ENCODE results near the gene HMHB1. TPM values are rescaled to one million over a fixed set of nuclear protein-coding genes. Genes with fewer than 3 reads are reported as not detected.

The HMHB1 gene
- polyA plus RNA-seq, 1 donor from 2014 or later: not detected

GRCh38 chr5:143791848-143792731, 19.9 kb upstream of the HMHB1 start:
- Histone ChIP-seq H3K9me3 (ENCODE audit: low read length) (no peaks in the 10 kb centered on the region), H2AFZ (ENCODE audit: low read depth, low read length) (no peak overlapping the region), H3F3A (ENCODE audit: insufficient read depth, low read length, poor library complexity, severe bottlenecking) (no peaks in the 10 kb centered on the region), H3K4me3 (ENCODE audit: low read length) (no peak overlapping the region), H3K79me2 (replicated peaks; ENCODE audit: insufficient read depth, low read length) (no peaks in the 10 kb centered on the region), H3K27me3 (ENCODE audit: insufficient read depth, low read depth, low read length) (no peaks in the 10 kb centered on the region), H3K9me2 (ENCODE audit: insufficient read depth, low read length) (no peaks in the 10 kb centered on the region), H3K36me3 (ENCODE audit: insufficient read depth, low read length) (no peaks in the 10 kb centered on the region), H4K20me1 (ENCODE audit: insufficient read depth) (no peaks in the 10 kb centered on the region), H3K4me2 (ENCODE audit: low read length) (no peak overlapping the region), H3K9ac (ENCODE audit: low read length) (no peak overlapping the region), H3K27ac (ENCODE audit: low read length) (no peak overlapping the region)
- no peak for TF ChIP-seq EP300 (conservative IDR thresholded peaks at IDR 0.05; ENCODE audit: poor library complexity, severe bottlenecking)
- TF ChIP-seq POLR2AphosphoS5 (IDR thresholded peaks at IDR 0.05): no peak
- no peak for TF ChIP-seq MXI1 (conservative IDR thresholded peaks at IDR 0.05; ENCODE audit: poor library complexity, severe bottlenecking)
- TF ChIP-seq CTCF (IDR thresholded peaks at IDR 0.05; ENCODE audit: poor library complexity, severe bottlenecking): no peak
- TF ChIP-seq SMC3 (conservative IDR thresholded peaks at IDR 0.05; ENCODE audit: poor library complexity): no peak
- no peak for TF ChIP-seq RAD21 (conservative IDR thresholded peaks at IDR 0.05)
- TF ChIP-seq TAF1 (IDR thresholded peaks at IDR 0.05; ENCODE audit: low read depth): no peak
- no peak for TF ChIP-seq REST (IDR thresholded peaks at IDR 0.05; ENCODE audit: borderline replicate concordance)
- TF ChIP-seq EZH2 (IDR thresholded peaks at IDR 0.05; ENCODE audit: borderline replicate concordance, insufficient read depth, low read length, poor library complexity, severe bottlenecking): no peak

- no peaks in the 10 kb centered on the region for H4K20me1 ChIP-seq (ENCODE audit: insufficient read depth)
- no peaks in the 10 kb centered on the region for H3K9me2 ChIP-seq (ENCODE audit: insufficient read depth, low read length)
- H3K9ac ChIP-seq (ENCODE audit: low read length): no peak overlapping the region
- no peak overlapping the region for H3K4me3 ChIP-seq (ENCODE audit: low read length)
- no peaks in the 10 kb centered on the region for H3K36me3 ChIP-seq (ENCODE audit: insufficient read depth, low read length)
- no peaks in the 10 kb centered on the region for H3K27me3 ChIP-seq (ENCODE audit: insufficient read depth, low read depth, low read length)
- H3K79me2 ChIP-seq (replicated peaks; ENCODE audit: insufficient read depth, low read length): no peaks in the 10 kb centered on the region
- H3K9me3 ChIP-seq (ENCODE audit: low read length): no peaks in the 10 kb centered on the region
- no peak overlapping the region for H2AFZ ChIP-seq (ENCODE audit: low read depth, low read length)
- H3K27ac ChIP-seq (ENCODE audit: low read length): no peak overlapping the region
- H3F3A ChIP-seq (ENCODE audit: insufficient read depth, low read length, poor library complexity, severe bottlenecking): no peaks in the 10 kb centered on the region
- TF ChIP-seq RAD21 (conservative IDR thresholded peaks at IDR 0.05) (no peak), EP300 (conservative IDR thresholded peaks at IDR 0.05; ENCODE audit: poor library complexity, severe bottlenecking) (no peak), REST (IDR thresholded peaks at IDR 0.05; ENCODE audit: borderline replicate concordance) (no peak), CTCF (IDR thresholded peaks at IDR 0.05; ENCODE audit: poor library complexity, severe bottlenecking) (no peak), TAF1 (IDR thresholded peaks at IDR 0.05; ENCODE audit: low read depth) (no peak), MXI1 (conservative IDR thresholded peaks at IDR 0.05; ENCODE audit: poor library complexity, severe bottlenecking) (no peak), POLR2AphosphoS5 (IDR thresholded peaks at IDR 0.05) (no peak), EZH2 (IDR thresholded peaks at IDR 0.05; ENCODE audit: borderline replicate concordance, insufficient read depth, low read length, poor library complexity, severe bottlenecking) (no peak), SMC3 (conservative IDR thresholded peaks at IDR 0.05; ENCODE audit: poor library complexity) (no peak)
- no peak overlapping the region for H3K4me2 ChIP-seq (ENCODE audit: low read length)
Measured at GRCh38 chr5:143793249-143793648, 18.7 kb upstream of the HMHB1 start.
